Parathyroid adenoma (tissue), 2 donors: ENCODE measurements around the gene STYXL2.

Experiments
- H2AFZ ChIP-seq: fragments of 300-600 bp; sonication (generic); one replicate; pipeline ENCODE4 v1.7.0; 2017; ENCODE audit warnings: antibody characterized with exemption, mild to moderate bottlenecking
- H3K27ac ChIP-seq: fragments of 300-600 bp; sonication (generic); one replicate; pipeline ENCODE4 v1.7.0; 2017
- H3K27me3 ChIP-seq: fragments of 300-600 bp; sonication (generic); one replicate; pipeline ENCODE4 v1.7.0; 2017; ENCODE audit warnings: low read length; ENCODE audit not compliant: control insufficient read depth, insufficient read depth
- H3K36me3 ChIP-seq: fragments of 300-600 bp; sonication (generic); one replicate; pipeline ENCODE4 v1.7.0; 2017; ENCODE audit warnings: low read length; ENCODE audit not compliant: control insufficient read depth, insufficient read depth
- H3K4me1 ChIP-seq: fragments of 300-600 bp; sonication (generic); one replicate; pipeline ENCODE4 v1.7.0; 2017; ENCODE audit warnings: control low read depth
- H3K4me2 ChIP-seq: fragments of 300-600 bp; sonication (generic); one replicate; pipeline ENCODE4 v1.7.0; 2017; ENCODE audit warnings: low read length
- H3K4me3 ChIP-seq: fragments of 300-600 bp; sonication (generic); one replicate; pipeline ENCODE4 v1.7.0; 2017; ENCODE audit warnings: low read depth, low read length
- H3K79me2 ChIP-seq: fragments of 300-600 bp; sonication (generic); one replicate; pipeline ENCODE4 v1.7.0; 2017; ENCODE audit warnings: control low read depth
- H3K9ac ChIP-seq: fragments of 300-600 bp; sonication (generic); one replicate; pipeline ENCODE4 v1.7.0; 2017; ENCODE audit warnings: mild to moderate bottlenecking
- H3K9me3 ChIP-seq: fragments of 300-600 bp; sonication (generic); one replicate; pipeline ENCODE4 v1.7.0; 2017; ENCODE audit warnings: low read length; ENCODE audit not compliant: control insufficient read depth
- TF ChIP-seq, protein P1 (sequence below): fragments of 300-600 bp; sonication (generic); IDR thresholded peaks from one replicate; pipeline ENCODE4 v1.7.0; 2017; ENCODE audit warnings: antibody characterized with exemption, mild to moderate bottlenecking
- donor health status: primary hyperparathyroidism.

STYXL2 gene

DNA sequence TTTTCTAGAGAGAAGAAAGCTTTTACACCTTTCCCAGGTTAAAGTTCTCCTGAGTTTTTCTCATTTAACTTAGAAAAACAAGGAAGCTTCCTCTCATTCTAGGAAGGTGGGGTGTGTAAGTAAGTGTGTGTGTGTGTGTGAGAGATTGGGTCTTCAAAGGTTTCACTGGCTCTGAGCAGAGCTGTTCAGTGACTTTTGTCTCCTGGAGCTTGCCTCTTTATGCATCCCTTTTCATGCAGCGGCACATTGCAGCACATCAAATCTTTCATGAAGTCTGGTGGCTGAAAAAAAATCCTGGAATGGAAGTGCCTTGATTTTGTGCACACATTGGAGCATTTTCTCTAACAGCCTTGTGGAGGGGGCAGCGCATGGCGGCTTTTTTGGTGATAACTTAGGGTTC lies 7.1 kb upstream of the STYXL2 start:
- TF ChIP-seq, protein P1, sequence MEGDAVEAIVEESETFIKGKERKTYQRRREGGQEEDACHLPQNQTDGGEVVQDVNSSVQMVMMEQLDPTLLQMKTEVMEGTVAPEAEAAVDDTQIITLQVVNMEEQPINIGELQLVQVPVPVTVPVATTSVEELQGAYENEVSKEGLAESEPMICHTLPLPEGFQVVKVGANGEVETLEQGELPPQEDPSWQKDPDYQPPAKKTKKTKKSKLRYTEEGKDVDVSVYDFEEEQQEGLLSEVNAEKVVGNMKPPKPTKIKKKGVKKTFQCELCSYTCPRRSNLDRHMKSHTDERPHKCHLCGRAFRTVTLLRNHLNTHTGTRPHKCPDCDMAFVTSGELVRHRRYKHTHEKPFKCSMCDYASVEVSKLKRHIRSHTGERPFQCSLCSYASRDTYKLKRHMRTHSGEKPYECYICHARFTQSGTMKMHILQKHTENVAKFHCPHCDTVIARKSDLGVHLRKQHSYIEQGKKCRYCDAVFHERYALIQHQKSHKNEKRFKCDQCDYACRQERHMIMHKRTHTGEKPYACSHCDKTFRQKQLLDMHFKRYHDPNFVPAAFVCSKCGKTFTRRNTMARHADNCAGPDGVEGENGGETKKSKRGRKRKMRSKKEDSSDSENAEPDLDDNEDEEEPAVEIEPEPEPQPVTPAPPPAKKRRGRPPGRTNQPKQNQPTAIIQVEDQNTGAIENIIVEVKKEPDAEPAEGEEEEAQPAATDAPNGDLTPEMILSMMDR = no peak
- Histone ChIP-seq H3K27me3 (no peaks in the 10 kb centered on the region), H3K9me3 (no peaks in the 10 kb centered on the region), H3K4me2 (no peak overlapping the region), H2AFZ (no peak overlapping the region), H3K4me1 (no peaks in the 10 kb centered on the region), H3K4me3 (no peak overlapping the region), H3K36me3 (no peaks in the 10 kb centered on the region), H3K79me2 (no peaks in the 10 kb centered on the region), H3K9ac (no peak overlapping the region), H3K27ac (no peak overlapping the region)

DNA sequence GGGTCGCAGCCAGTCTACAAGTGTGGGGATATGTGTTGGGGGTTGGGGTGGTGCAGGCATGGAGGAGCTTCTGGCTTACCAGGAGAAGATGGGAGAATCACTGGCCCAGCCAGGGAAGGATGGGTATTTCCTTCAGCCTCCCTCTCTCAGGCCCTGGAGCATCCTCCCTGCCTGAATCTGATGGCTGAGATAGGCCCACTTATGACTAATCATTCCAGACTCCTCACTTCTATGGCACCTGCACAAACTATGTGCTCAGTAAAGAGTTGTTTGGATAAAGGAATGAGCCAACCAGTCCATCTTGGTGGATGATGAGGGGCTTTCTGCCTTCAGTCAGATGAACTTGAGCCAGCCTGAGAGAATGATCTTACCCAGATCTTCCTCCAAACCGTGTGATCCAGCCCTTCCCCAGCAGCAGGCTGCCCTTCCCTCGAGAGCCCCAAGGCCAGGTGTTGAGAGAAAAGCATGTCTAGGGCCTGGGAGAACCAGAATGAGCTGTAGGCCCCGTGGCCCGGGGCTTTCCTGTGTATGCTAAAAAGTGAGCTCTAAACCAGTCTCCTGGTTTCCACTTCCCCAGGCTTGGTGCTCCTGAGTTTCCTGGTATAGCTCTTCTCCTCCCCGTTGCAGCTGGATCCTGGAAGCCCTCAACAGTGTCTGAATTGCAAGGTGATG lies 5.0 kb upstream of the STYXL2 start:
- H3K9me3 ChIP-seq = no peaks in the 10 kb centered on the region
- H3K4me1 ChIP-seq = no peaks in the 10 kb centered on the region
- H3K27me3 ChIP-seq = no peaks in the 10 kb centered on the region
- no peak overlapping the region for H2AFZ ChIP-seq
- H3K4me2 ChIP-seq = no peak overlapping the region
- no peak overlapping the region for H3K27ac ChIP-seq
- H3K79me2 ChIP-seq = no peaks in the 10 kb centered on the region
- H3K9ac ChIP-seq = no peak overlapping the region
- H3K4me3 ChIP-seq = no peak overlapping the region
- TF ChIP-seq, protein P1 = no peak
- no peaks in the 10 kb centered on the region for H3K36me3 ChIP-seq

DNA sequence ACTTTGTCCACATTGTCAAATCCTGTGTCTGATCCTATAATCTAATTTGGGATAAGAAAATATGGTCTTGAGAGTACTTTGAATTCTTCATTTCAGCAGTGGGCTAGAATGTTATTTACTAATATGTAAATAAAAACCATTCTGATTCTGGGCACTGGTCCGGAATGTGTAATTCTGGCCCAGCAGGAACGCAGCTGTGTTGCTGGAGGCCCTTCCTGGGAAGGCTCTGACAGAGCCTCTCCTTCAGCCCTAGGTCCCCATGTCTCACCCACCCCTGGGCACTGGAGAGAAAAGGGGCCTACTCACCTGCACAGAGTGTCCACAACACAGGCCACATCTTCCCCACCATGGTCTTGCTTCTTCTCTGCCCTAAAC lies 3.9 kb upstream of the STYXL2 start:
- Histone ChIP-seq H3K4me1 (no peaks in the 10 kb centered on the region), H3K4me2 (no peak overlapping the region), H3K9me3 (no peaks in the 10 kb centered on the region), H2AFZ (no peak overlapping the region), H3K36me3 (no peaks in the 10 kb centered on the region), H3K4me3 (no peak overlapping the region), H3K79me2 (no peaks in the 10 kb centered on the region), H3K9ac (no peak overlapping the region), H3K27ac (no peak overlapping the region), H3K27me3 (no peaks in the 10 kb centered on the region)
- TF ChIP-seq, protein P1 = no peak

DNA sequence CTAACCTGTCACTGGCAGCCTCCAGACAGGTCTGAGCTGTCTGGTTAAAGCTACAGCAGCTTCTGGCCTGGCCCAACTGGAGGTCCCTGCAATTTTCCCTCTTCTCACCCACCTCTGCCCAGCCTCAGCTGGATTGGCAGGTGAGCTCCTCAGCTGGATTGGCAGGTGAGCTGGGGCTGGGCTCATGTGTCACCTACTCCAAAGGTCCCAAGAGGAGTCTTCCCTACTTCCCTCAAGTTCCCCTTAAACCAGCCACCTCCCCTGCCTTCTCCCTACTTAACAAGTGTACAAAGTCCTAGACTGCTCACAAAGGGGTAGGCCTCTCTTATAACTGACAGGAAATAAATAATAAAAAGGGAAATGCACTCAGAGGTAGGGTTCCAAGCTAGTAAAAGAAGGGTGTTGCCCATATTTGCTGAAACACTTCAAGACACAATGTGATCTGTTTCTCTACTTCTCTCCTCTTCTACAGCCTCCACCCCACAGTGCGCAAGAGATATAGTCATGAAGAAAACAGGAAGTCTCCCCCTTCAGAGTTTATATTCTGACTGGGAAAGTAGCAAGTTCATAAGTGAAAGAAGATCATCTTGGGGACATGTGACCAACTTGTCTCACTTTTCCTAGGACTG lies 3.4 kb upstream of the STYXL2 start, which contains the start of gene GPA33:
Gene GPA33 (minus strand): TSS at position 64 of the 629 bp plus-strand sequence. CDS start 90 bp downstream, outside the sequence.
- H3K27me3 ChIP-seq = no peaks in the 10 kb centered on the region
- H3K4me1 ChIP-seq = no peaks in the 10 kb centered on the region
- no peak within 1 kb of the TSS for H2AFZ ChIP-seq
- TF ChIP-seq, protein P1 = no peak
- H3K4me3 ChIP-seq = no peak within 1 kb of the TSS
- H3K9ac ChIP-seq = no peak within 1 kb of the TSS
- H3K79me2 ChIP-seq = no peaks in the 10 kb centered on the region
- no peak within 1 kb of the TSS for H3K27ac ChIP-seq
- no peak within 1 kb of the TSS for H3K4me2 ChIP-seq
- H3K36me3 ChIP-seq = no peaks in the 10 kb centered on the region
- no peaks in the 10 kb centered on the region for H3K9me3 ChIP-seq

DNA sequence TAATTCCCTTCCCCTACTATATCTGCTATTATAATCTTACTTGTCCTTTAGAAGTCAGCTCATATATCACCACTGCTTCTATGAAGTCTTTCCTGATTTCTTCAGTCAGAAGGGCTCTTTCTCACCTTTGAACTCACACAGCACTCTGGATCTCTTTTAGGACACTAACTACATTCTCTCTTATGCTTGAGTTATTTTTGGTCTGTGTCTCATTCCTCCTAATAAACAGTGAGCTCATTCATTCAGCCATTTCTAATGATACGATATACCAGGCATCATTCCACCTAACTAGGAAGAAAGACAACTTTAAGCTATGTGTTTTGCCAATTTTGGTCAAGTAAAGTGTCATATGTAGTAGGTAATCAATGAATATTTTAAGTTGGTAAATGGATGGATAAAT lies 1.2 kb upstream of the STYXL2 start:
- H3K27ac ChIP-seq = no peak overlapping the region
- no peaks in the 10 kb centered on the region for H3K79me2 ChIP-seq
- no peaks in the 10 kb centered on the region for H3K27me3 ChIP-seq
- H3K4me3 ChIP-seq = no peak overlapping the region
- TF ChIP-seq, protein P1 = no peak
- H3K9ac ChIP-seq = no peak overlapping the region
- H3K4me1 ChIP-seq = no peaks in the 10 kb centered on the region
- H2AFZ ChIP-seq = no peak overlapping the region
- no peak overlapping the region for H3K4me2 ChIP-seq
- no peaks in the 10 kb centered on the region for H3K36me3 ChIP-seq
- H3K9me3 ChIP-seq = no peaks in the 10 kb centered on the region
